Esophagus (tissue), 2 donors: ENCODE data around the gene RAD51B. TPM values are rescaled to one million over a fixed set of nuclear protein-coding genes. Genes with fewer than 3 reads are reported as not detected.

ENCODE experiments used
- H3K27ac ChIP-seq, 2 donors: one replicate each; pipeline ENCODE4 v1.5.1; 2013; ENCODE audit warnings: low read depth in 2 of 2, mild to moderate bottlenecking in 2 of 2, inconsistent platforms in 1 of 2, low read length in 1 of 2, moderate library complexity in 1 of 2
- H3K27me3 ChIP-seq, 2 donors: one replicate each; pipeline ENCODE4 v1.6.1; 2013; ENCODE audit warnings: low read length in 2 of 2, control low read depth in 1 of 2, mild to moderate bottlenecking in 1 of 2; ENCODE audit not compliant: insufficient read depth in 2 of 2, control insufficient read depth in 1 of 2
- H3K36me3 ChIP-seq, 2 donors: one replicate each; pipeline ENCODE4 v1.6.1; 2013; ENCODE audit warnings: low read length in 1 of 2; ENCODE audit not compliant: control insufficient read depth in 2 of 2, insufficient read depth in 2 of 2
- H3K4me1 ChIP-seq, 2 donors: one replicate each; pipeline ENCODE4 v1.6.1; 2013; ENCODE audit warnings: low read length in 1 of 2; ENCODE audit not compliant: control insufficient read depth in 2 of 2, insufficient read depth in 2 of 2
- H3K4me3 ChIP-seq, 2 donors: one replicate each; pipeline ENCODE4 v1.5.1; 2013; ENCODE audit warnings: low read length in 2 of 2, mild to moderate bottlenecking in 2 of 2, low read depth in 1 of 2, moderate library complexity in 1 of 2
- H3K9me3 ChIP-seq, 2 donors: one replicate each; pipeline ENCODE4 v1.6.1; 2013; ENCODE audit warnings: mild to moderate bottlenecking in 2 of 2, low read depth in 1 of 2, low read length in 1 of 2, moderate library complexity in 1 of 2; ENCODE audit not compliant: control insufficient read depth in 2 of 2, insufficient read depth in 1 of 2
- WGBS, 2 donors: extraction: QIAGEN DNeasy Blood & Tissue Kit; methylation state at CpG; one replicate each; pipeline ENCODE4 v1.1.7; 2013; 5-methylcytosine and 5-hydroxymethylcytosine counted together
- polyA plus RNA-seq, 2 donors: library from polyadenylated mRNA; stranded (reverse); fragments of 200-250 nt; gene quantifications; one replicate each; pipeline ENCODE4 v1.2.3, GENCODE V29; 2013
- donor health status: healthy with polysubstance abuse.
- donor health status: Bipolar disorder and iron deficiency.

RAD51B gene
- polyA plus RNA-seq, 2 donors = 3.2 to 4.0 TPM

GRCh38 chr14:68576031-68576430 is 756.5 kb downstream of the RAD51B start:
- no peaks in the 10 kb centered on the region for H3K36me3 ChIP-seq
- 78 to 88% methylated on average over 2 of the region's 2 CpGs for WGBS, 2 donors
- no peak overlapping the region for H3K4me3 ChIP-seq
- H3K27ac ChIP-seq = no peak overlapping the region
- H3K4me1 ChIP-seq = no peaks in the 10 kb centered on the region
- H3K27me3 ChIP-seq = no peaks in the 10 kb centered on the region
- no peaks in the 10 kb centered on the region for H3K9me3 ChIP-seq

GRCh38 chr14:68576496-68577244 is 757.1 kb downstream of the RAD51B start:
- Histone ChIP-seq H3K36me3 (no peaks in the 10 kb centered on the region), H3K4me1 (no peaks in the 10 kb centered on the region), H3K4me3 (no peak overlapping the region), H3K27ac (peak overlapping the region in 1 of 2 donors; percentile 16), H3K27me3 (no peaks in the 10 kb centered on the region), H3K9me3 (no peaks in the 10 kb centered on the region)
- WGBS, 2 donors = 81 to 85% methylated on average over 4 of the region's 4 CpGs

GRCh38 chr14:68577802-68578541 is 758.4 kb downstream of the RAD51B start:
- Histone ChIP-seq H3K36me3 (no peaks in the 10 kb centered on the region), H3K9me3 (no peaks in the 10 kb centered on the region), H3K27me3 (no peaks in the 10 kb centered on the region), H3K4me3 (no peak overlapping the region), H3K27ac (peak overlapping the region in 1 of 2 donors; percentile 3), H3K4me1 (no peaks in the 10 kb centered on the region)
- 76 to 79% methylated on average over 16 of the region's 16 CpGs for WGBS, 2 donors

- 78 to 79% methylated on average over 2 of the region's 2 CpGs for WGBS, 2 donors
- Histone ChIP-seq H3K4me1 (peaks cover 2 to 3% of the 10 kb centered on the region in 2 donors), H3K27ac (no peak overlapping the region), H3K4me3 (no peak overlapping the region), H3K9me3 (no peaks in the 10 kb centered on the region), H3K27me3 (no peaks in the 10 kb centered on the region), H3K36me3 (no peaks in the 10 kb centered on the region)
Observed at GRCh38 chr14:68578597-68578996, 759.0 kb downstream of the RAD51B start.

GRCh38 chr14:68580096-68580645 is 760.6 kb downstream of the RAD51B start:
- H3K27me3 ChIP-seq = no peaks in the 10 kb centered on the region
- peaks cover 3 to 12% of the 10 kb centered on the region in 2 donors for H3K4me1 ChIP-seq
- 89 to 92% methylated on average over 9 of the region's 9 CpGs for WGBS, 2 donors
- H3K4me3 ChIP-seq = no peak overlapping the region
- no peaks in the 10 kb centered on the region for H3K36me3 ChIP-seq
- no peaks in the 10 kb centered on the region for H3K9me3 ChIP-seq
- H3K27ac ChIP-seq = no peak overlapping the region

GRCh38 chr14:68580671-68581070 is 761.1 kb downstream of the RAD51B start:
- Histone ChIP-seq H3K36me3 (no peaks in the 10 kb centered on the region), H3K27me3 (no peaks in the 10 kb centered on the region), H3K27ac (no peak overlapping the region), H3K4me1 (peaks cover 4 to 12% of the 10 kb centered on the region in 2 donors), H3K9me3 (no peaks in the 10 kb centered on the region), H3K4me3 (no peak overlapping the region)
- 85 to 93% methylated on average over 5 of the region's 5 CpGs for WGBS, 2 donors

GRCh38 chr14:68583548-68584280 is 764.1 kb downstream of the RAD51B start:
- Histone ChIP-seq H3K4me1 (peaks cover 5 to 30% of the 10 kb centered on the region in 2 donors), H3K9me3 (no peaks in the 10 kb centered on the region), H3K27ac (peak overlapping the region; percentile 64 to 73), H3K36me3 (no peaks in the 10 kb centered on the region), H3K4me3 (no peak overlapping the region), H3K27me3 (no peaks in the 10 kb centered on the region)
- 67 to 72% methylated on average over 13 of the region's 13 CpGs for WGBS, 2 donors

- Histone ChIP-seq H3K4me3 (no peak overlapping the region), H3K27ac (peak overlapping the region; percentile 72 to 82), H3K27me3 (no peaks in the 10 kb centered on the region), H3K4me1 (peaks cover 5 to 34% of the 10 kb centered on the region in 2 donors), H3K36me3 (no peaks in the 10 kb centered on the region), H3K9me3 (no peaks in the 10 kb centered on the region)
- 62 to 79% methylated on average over 4 of the region's 4 CpGs for WGBS, 2 donors
Observed at GRCh38 chr14:68584786-68585185, 765.2 kb downstream of the RAD51B start.

GRCh38 chr14:68585690-68586089 is 766.1 kb downstream of the RAD51B start:
- Histone ChIP-seq H3K36me3 (no peaks in the 10 kb centered on the region), H3K4me1 (peaks cover 5 to 39% of the 10 kb centered on the region in 2 donors), H3K27me3 (no peaks in the 10 kb centered on the region), H3K9me3 (no peaks in the 10 kb centered on the region), H3K4me3 (no peak overlapping the region), H3K27ac (peak overlapping the region; percentile 72 to 82)
- 70 to 74% methylated on average over 16 of the region's 16 CpGs for WGBS, 2 donors
